Panc1 (cell line): ENCODE measurements around the gene OR10K2. TPM values are rescaled to one million over a fixed set of nuclear protein-coding genes. Genes with fewer than 3 reads are reported as not detected.

Experiments used
- ATAC-seq: fragments of 200-7000 bp; cut with Tn5 transposase; 2 replicates; pipeline ENCODE4 v1.9.1; 2020; ENCODE audit warnings: mild to moderate bottlenecking, moderate library complexity
- BruUV-seq: library from RNA; stranded (reverse); fragments of 400-500 nt; replicated peaks from 2 replicates; lab custom pipeline; 2021; lab: Mats Ljungman, UMichigan
- CTCF ChIA-PET: fragments of 300-600 bp; sonication (Branson Sonifier 250); formaldehyde crosslinking; loops from one replicate; lab custom pipeline; 2022; ENCODE audit warnings: antibody characterized with exemption; lab: Charles Lee
- POLR2A ChIA-PET: fragments of 300-600 bp; sonication (Branson Sonifier 250); formaldehyde crosslinking; loops from one replicate; lab custom pipeline; 2022; ENCODE audit warnings: antibody characterized with exemption; lab: Charles Lee
- DNase-seq: peaks from one replicate; pipeline ENCODE4 v3.0.0-alpha.2; 2010; ENCODE audit warnings: low read depth, low spot score
- H3K27ac ChIP-seq: 2 replicates; pipeline ENCODE4 v1.5.1; 2011; ENCODE audit warnings: mild to moderate bottlenecking, low read length, inconsistent platforms
- H3K27me3 ChIP-seq: fragments of 200-500 bp; sonication (Bioruptor generic); 2 replicates; pipeline ENCODE4 v1.6.0; 2014; ENCODE audit warnings: low read length, inconsistent platforms; ENCODE audit not compliant: control insufficient read depth, insufficient read depth
- H3K36me3 ChIP-seq: fragments of 200-500 bp; sonication (Bioruptor generic); 2 replicates; pipeline ENCODE4 v1.5.1; 2014; ENCODE audit warnings: inconsistent platforms, mild to moderate bottlenecking, low read length, moderate library complexity; ENCODE audit not compliant: control insufficient read depth, insufficient read depth
- H3K4me1 ChIP-seq: 2 replicates; pipeline ENCODE4 v1.5.1; 2011; ENCODE audit warnings: inconsistent platforms, mild to moderate bottlenecking, low read length, moderate library complexity; ENCODE audit not compliant: control insufficient read depth, insufficient read depth
- H3K4me3 ChIP-seq, 2 experiments: 2 replicates each; pipeline ENCODE4 v1.5.1; 2011 to 2012; ENCODE audit warnings: low read depth in 2 of 2, low read length in 2 of 2, mild to moderate bottlenecking in 2 of 2, inconsistent platforms in 1 of 2, moderate library complexity in 1 of 2
- H3K9me3 ChIP-seq: fragments of 200-500 bp; sonication (Bioruptor generic); 2 replicates; pipeline ENCODE4 v1.5.1; 2014; ENCODE audit warnings: low read depth, mild to moderate bottlenecking, inconsistent platforms, low read length, moderate library complexity; ENCODE audit not compliant: control insufficient read depth, insufficient read depth
- CTCF ChIP-seq: fragments of 450-650 bp; IDR thresholded peaks from 2 replicates; pipeline ENCODE4 v1.5.1; 2017; ENCODE audit warnings: mild to moderate bottlenecking
- POLR2AphosphoS5 ChIP-seq: IDR thresholded peaks from 2 replicates; pipeline ENCODE4 v1.6.1; 2012; ENCODE audit warnings: mild to moderate bottlenecking, low read depth, low read length, moderate library complexity
- REST ChIP-seq, 2 experiments: IDR thresholded peaks; 2 replicates each; pipeline ENCODE4 v1.6.1; 2011 to 2012; ENCODE audit warnings: low read depth in 2 of 2, control low read depth in 1 of 2, low read length in 1 of 2, mild to moderate bottlenecking in 1 of 2, moderate library complexity in 1 of 2; ENCODE audit not compliant: insufficient read depth in 1 of 2
- SIN3A ChIP-seq: IDR thresholded peaks from 2 replicates; pipeline ENCODE4 v1.6.1; 2012; ENCODE audit warnings: low read depth, mild to moderate bottlenecking, low read length, moderate library complexity, borderline replicate concordance; ENCODE audit not compliant: insufficient read depth
- TCF7L2 ChIP-seq: IDR thresholded peaks from 2 replicates; pipeline ENCODE4 v1.6.1; 2011; ENCODE audit warnings: mild to moderate bottlenecking, low read depth, low read length, inconsistent platforms
- in situ Hi-C: cut with HindIII; loops from 2 replicates; pipeline ENCODE4 v1.10.0; 2016; ENCODE audit warnings: low sequenced_read_pairs, low pct_unique_long_range_greater_than_20kb
- intact Hi-C: fragments of 100-400 bp; cut with micrococcal nuclease; formaldehyde crosslinking; loops from one replicate; pipeline ENCODE4 v1.10.0; 2022; ENCODE audit not compliant: unreplicated experiment
- total RNA-seq: library from RNA; stranded (reverse); gene quantifications from one replicate; pipeline ENCODE4 v1.2.1, GENCODE V29; 2021; ENCODE audit not compliant: unreplicated experiment

Gene OR10K2
- total RNA-seq, 1 experiment from 2014 or later, result not detected

GRCh38 chr1:158414651-158415345 is 11.2 kb downstream of the OR10K2 start:
- no TSS peak for BruUV-seq
- H3K36me3 ChIP-seq, result no peaks in the 10 kb centered on the region
- CTCF ChIA-PET, result no interaction called here

GRCh38 chr1:158407092-158407491 is 18.9 kb downstream of the OR10K2 start:
- Histone ChIP-seq H3K4me1 (no peaks in the 10 kb centered on the region), H3K27me3 (no peaks in the 10 kb centered on the region), H3K9me3 (no peaks in the 10 kb centered on the region), H3K27ac (no peak overlapping the region), H3K4me3 (no peak overlapping the region), H3K36me3 (no peaks in the 10 kb centered on the region)
- DNase-seq (no peak), ATAC-seq (no peak)
- no TSS peak for BruUV-seq
- ChIA-PET POLR2A (no interaction called here), CTCF (interaction anchor here (0.7 kb wide), 1 partner anchor 10 kb away, joined by 7 read pairs; no protein-coding TSS in a partner anchor)
- in situ Hi-C loops (no loop called here), intact Hi-C loops (no loop called here)
- TF ChIP-seq TCF7L2 (no peak), CTCF (no peak), SIN3A (no peak), POLR2AphosphoS5 (no peak), REST (IDR thresholded peaks at IDR 0.05; ENCODE audit: insufficient read depth in 1 of 2, low read depth in 2 of 2, low read length in 1 of 2) (no peak)

More at GRCh38 chr1:158414651-158415345, 11.2 kb downstream of the OR10K2 start:
- POLR2A ChIA-PET, result no interaction called here
- no peak overlapping the region for H3K4me3 ChIP-seq
- in situ Hi-C loops (no loop called here), intact Hi-C loops (no loop called here)
- H3K27ac ChIP-seq, result no peak overlapping the region
- TF ChIP-seq REST (IDR thresholded peaks at IDR 0.05; ENCODE audit: insufficient read depth in 1 of 2, low read depth in 2 of 2, low read length in 1 of 2), result no peak
- TF ChIP-seq POLR2AphosphoS5, result no peak
- H3K4me1 ChIP-seq, result no peaks in the 10 kb centered on the region
- no peaks in the 10 kb centered on the region for H3K9me3 ChIP-seq
- H3K27me3 ChIP-seq, result no peaks in the 10 kb centered on the region; the same call in 1 of the 2 replicates
- DNase-seq (no peak), ATAC-seq (no peak)
